Smooth muscle cell (in vitro differentiated cells): Measurements from ENCODE around the gene ATXN2L. TPM values are rescaled to one million over a fixed set of nuclear protein-coding genes. Genes with fewer than 3 reads are reported as not detected.

Source experiments
- DNase-seq: peaks from one replicate; lab custom pipeline; 2025; ENCODE audit not compliant: unreplicated experiment; lab: John Stamatoyannopoulos, UW
- H2AFZ ChIP-seq: fragments of 200-600 bp; sonication (generic); 2 replicates; pipeline ENCODE4 v1.6.0; 2016; ENCODE audit warnings: antibody characterized with exemption, low read depth, mild to moderate bottlenecking
- H3F3A ChIP-seq: fragments of 200-600 bp; sonication (generic); 2 replicates; pipeline ENCODE4 v1.6.0; 2017; ENCODE audit warnings: antibody characterized with exemption, low read depth
- H3K27ac ChIP-seq: fragments of 200-600 bp; sonication (generic); 2 replicates; pipeline ENCODE4 v1.5.1; 2016; ENCODE audit warnings: low read depth, mild to moderate bottlenecking
- H3K27me3 ChIP-seq: fragments of 200-600 bp; sonication (generic); 2 replicates; pipeline ENCODE4 v1.6.1; 2016; ENCODE audit warnings: low read depth, mild to moderate bottlenecking
- H3K36me3 ChIP-seq: fragments of 200-600 bp; sonication (generic); 2 replicates; pipeline ENCODE4 v1.5.1; 2016; ENCODE audit warnings: low read depth
- H3K4me1 ChIP-seq: fragments of 200-600 bp; sonication (generic); 2 replicates; pipeline ENCODE4 v1.5.1; 2016; ENCODE audit warnings: low read depth
- H3K4me2 ChIP-seq: fragments of 200-600 bp; sonication (generic); 2 replicates; pipeline ENCODE4 v1.6.0; 2016; ENCODE audit warnings: mild to moderate bottlenecking
- H3K4me3 ChIP-seq: fragments of 200-600 bp; sonication (generic); 2 replicates; pipeline ENCODE4 v1.5.1; 2016; ENCODE audit warnings: mild to moderate bottlenecking
- H3K79me2 ChIP-seq: fragments of 200-600 bp; sonication (generic); 2 replicates; pipeline ENCODE4 v1.6.0; 2016; ENCODE audit warnings: low read depth, mild to moderate bottlenecking
- H3K9ac ChIP-seq: fragments of 200-600 bp; sonication (generic); 2 replicates; pipeline ENCODE4 v1.6.0; 2016; ENCODE audit warnings: low read depth
- H3K9me3 ChIP-seq: fragments of 200-600 bp; sonication (generic); replicated peaks from 2 replicates; pipeline ENCODE4 v1.5.1; 2016; ENCODE audit warnings: low read depth
- H4K20me1 ChIP-seq: fragments of 200-600 bp; sonication (generic); 2 replicates; pipeline ENCODE4 v1.6.0; 2016; ENCODE audit warnings: low read depth
- WGBS: methylation state at CpG from one replicate; pipeline ENCODE4 v1.1.7; 2016; ENCODE audit warnings: low lambda C conversion rate; 5-methylcytosine and 5-hydroxymethylcytosine counted together
- polyA plus RNA-seq: library from polyadenylated mRNA; unstranded; fragments of >200 nt; fragmentation: Nextera tagmentation; extraction: Ambion mirVana; gene quantifications from 2 replicates; pipeline ENCODE4 v1.2.1, GENCODE V29; 2016
- total RNA-seq: library from RNA; depleted of rRNA; stranded (reverse); fragments of >200 nt; gene quantifications from 2 replicates; pipeline ENCODE4 v1.2.3, GENCODE V29; 2014
- TF ChIP-seq, protein P1 (sequence below): fragments of 200-600 bp; sonication (generic); IDR thresholded peaks from 2 replicates; pipeline ENCODE4 v1.5.1; 2017; ENCODE audit warnings: borderline replicate concordance, mild to moderate bottlenecking, antibody characterized with exemption; ENCODE audit not compliant: insufficient read depth, poor library complexity, severe bottlenecking

Gene ATXN2L
- total and polyA plus RNA-seq, 2 experiments from 2014 or later = 89.3 to 93.3 TPM

DNA sequence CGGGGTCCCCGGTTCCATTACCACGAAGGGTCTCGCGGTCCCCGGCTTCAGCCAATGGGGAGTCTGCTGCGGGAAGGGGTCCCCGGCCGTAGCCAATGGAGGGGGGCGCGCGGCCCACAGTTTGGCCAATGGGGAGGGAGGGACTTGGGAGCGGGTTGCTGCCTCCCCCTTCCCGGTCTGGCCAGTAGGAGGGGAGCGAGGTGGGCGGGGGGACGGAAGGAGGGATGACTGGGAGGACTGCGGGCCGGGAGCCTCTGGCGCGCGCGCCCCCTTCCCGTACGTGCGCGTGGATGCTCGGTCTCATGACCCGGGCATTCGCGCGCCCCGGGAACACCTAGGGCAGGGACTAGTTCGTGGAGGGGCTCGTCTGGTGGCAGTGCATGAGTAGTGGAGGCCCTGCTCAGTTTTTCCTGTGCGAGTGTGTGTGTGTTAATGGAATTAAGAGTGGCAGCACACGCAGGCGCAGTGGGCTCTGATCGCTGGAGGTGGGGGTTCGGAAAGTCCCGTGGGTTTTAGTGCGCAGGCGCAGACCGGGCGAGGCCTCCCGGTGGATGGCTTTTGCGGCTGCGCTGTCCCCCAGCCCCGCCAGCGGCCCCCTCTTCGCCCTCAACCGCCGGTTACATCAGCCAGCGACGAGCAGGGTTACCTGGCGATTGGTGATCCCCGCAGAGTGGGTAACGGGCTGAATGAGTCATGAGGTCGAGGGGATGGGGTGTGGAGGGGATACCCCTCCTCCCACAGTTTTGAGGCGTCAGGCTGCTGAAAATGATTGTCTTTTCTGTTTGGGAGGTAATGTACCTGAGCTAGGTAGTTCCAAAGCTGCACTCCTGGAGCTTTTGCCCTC, 1.3 kb downstream of the ATXN2L start:
- WGBS = under 1% methylated on average over 42 of the region's 60 CpGs
- H2AFZ ChIP-seq = peak overlapping the region; percentile 76
- peaks cover 8% of the 10 kb centered on the region for H3K36me3 ChIP-seq
- peaks cover 45% of the 10 kb centered on the region for H4K20me1 ChIP-seq
- peaks cover 20% of the 10 kb centered on the region for H3K4me1 ChIP-seq
- no peaks in the 10 kb centered on the region for H3K27me3 ChIP-seq
- H3K79me2 ChIP-seq = peaks cover 64% of the 10 kb centered on the region
- H3K9me3 ChIP-seq = no peaks in the 10 kb centered on the region
- DNase-seq = peak; percentile 97
- H3K4me2 ChIP-seq = peak overlapping the region; percentile 91
- peaks cover 9% of the 10 kb centered on the region for H3F3A ChIP-seq
- H3K4me3 ChIP-seq = peak overlapping the region; percentile 100
- peak overlapping the region; percentile 91 for H3K27ac ChIP-seq
- TF ChIP-seq, protein P1, sequence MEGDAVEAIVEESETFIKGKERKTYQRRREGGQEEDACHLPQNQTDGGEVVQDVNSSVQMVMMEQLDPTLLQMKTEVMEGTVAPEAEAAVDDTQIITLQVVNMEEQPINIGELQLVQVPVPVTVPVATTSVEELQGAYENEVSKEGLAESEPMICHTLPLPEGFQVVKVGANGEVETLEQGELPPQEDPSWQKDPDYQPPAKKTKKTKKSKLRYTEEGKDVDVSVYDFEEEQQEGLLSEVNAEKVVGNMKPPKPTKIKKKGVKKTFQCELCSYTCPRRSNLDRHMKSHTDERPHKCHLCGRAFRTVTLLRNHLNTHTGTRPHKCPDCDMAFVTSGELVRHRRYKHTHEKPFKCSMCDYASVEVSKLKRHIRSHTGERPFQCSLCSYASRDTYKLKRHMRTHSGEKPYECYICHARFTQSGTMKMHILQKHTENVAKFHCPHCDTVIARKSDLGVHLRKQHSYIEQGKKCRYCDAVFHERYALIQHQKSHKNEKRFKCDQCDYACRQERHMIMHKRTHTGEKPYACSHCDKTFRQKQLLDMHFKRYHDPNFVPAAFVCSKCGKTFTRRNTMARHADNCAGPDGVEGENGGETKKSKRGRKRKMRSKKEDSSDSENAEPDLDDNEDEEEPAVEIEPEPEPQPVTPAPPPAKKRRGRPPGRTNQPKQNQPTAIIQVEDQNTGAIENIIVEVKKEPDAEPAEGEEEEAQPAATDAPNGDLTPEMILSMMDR = peak; percentile 24
- H3K9ac ChIP-seq = peak overlapping the region; percentile 93

DNA sequence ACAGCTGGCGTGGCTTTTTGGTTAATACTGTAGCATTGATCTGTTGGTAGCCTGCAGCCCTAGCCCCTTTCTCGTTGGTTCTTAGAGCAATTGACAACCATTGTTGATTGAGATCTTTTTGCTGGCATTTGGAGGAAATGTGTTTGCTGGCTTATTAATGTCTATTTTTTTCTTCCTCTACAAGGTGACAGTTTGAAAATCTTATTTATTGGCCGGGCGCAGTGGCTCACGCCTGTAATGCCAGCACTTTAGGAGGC, 1.8 kb downstream of the ATXN2L start:
- peaks cover 20% of the 10 kb centered on the region for H3K4me1 ChIP-seq
- peaks cover 67% of the 10 kb centered on the region for H3K79me2 ChIP-seq
- H3K36me3 ChIP-seq = peaks cover 13% of the 10 kb centered on the region
- DNase-seq = no peak
- peaks cover 9% of the 10 kb centered on the region for H3F3A ChIP-seq
- no peaks in the 10 kb centered on the region for H3K9me3 ChIP-seq
- H3K4me2 ChIP-seq = peak overlapping the region; percentile 91
- H4K20me1 ChIP-seq = peaks cover 50% of the 10 kb centered on the region
- no peak overlapping the region for H2AFZ ChIP-seq
- H3K27ac ChIP-seq = peak overlapping the region; percentile 91
- peak overlapping the region; percentile 93 for H3K9ac ChIP-seq
- no peaks in the 10 kb centered on the region for H3K27me3 ChIP-seq
- WGBS = 45% methylated on average over 5 of the region's 5 CpGs
- TF ChIP-seq, protein P1 = no peak
- H3K4me3 ChIP-seq = peak overlapping the region; percentile 100

DNA sequence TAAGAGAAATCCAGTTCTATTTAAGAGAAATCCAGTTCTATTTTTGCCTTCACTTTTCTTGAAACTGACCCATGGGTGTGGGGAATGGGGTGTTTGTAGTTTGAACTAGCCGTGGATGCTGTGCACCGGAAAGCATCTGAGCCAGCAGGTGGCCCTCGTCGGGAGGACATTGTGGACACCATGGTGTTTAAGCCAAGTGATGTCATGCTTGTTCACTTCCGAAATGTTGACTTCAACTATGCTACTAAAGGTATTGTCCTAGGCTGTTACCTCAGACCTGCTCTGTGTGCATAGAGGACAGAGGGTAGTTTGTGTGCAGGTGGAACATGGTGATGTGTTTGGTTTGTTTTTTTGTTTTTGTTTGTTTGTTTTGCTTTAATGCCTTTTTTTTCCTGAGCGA, 3.3 kb downstream of the ATXN2L start:
- DNase-seq = no peak
- 89% methylated on average over 6 of the region's 6 CpGs for WGBS
- Histone ChIP-seq H3K27ac (no peak overlapping the region), H3K36me3 (peaks cover 16% of the 10 kb centered on the region), H2AFZ (no peak overlapping the region), H3K9ac (no peak overlapping the region), H3K9me3 (no peaks in the 10 kb centered on the region), H4K20me1 (peaks cover 62% of the 10 kb centered on the region), H3K4me3 (peak overlapping the region; percentile 100), H3K79me2 (peaks cover 78% of the 10 kb centered on the region), H3K27me3 (no peaks in the 10 kb centered on the region), H3K4me1 (peaks cover 20% of the 10 kb centered on the region), H3F3A (peaks cover 11% of the 10 kb centered on the region), H3K4me2 (peak overlapping the region; percentile 91)
- TF ChIP-seq, protein P1 = no peak

DNA sequence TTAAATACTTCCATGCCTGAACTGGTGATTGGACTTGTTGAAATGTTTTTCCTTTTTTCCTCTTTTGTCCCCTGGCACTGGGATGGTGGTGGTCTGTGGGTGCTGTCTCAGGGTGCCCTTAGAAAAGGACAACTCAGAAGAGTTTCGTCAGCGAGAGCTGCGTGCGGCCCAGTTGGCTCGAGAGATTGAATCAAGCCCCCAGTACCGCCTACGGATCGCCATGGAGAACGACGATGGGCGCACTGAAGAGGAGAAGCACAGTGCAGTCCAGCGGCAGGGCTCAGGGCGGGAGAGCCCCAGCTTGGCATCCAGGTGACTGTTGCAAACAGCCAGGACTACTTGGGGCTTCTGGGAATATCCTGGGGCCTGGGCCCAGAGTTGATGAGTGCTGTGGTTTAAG, 6.9 kb downstream of the ATXN2L start:
- H4K20me1 ChIP-seq = peaks cover 89% of the 10 kb centered on the region
- DNase-seq = no peak

More for the DNA sequence above, 6.9 kb downstream of the ATXN2L start:
- TF ChIP-seq, protein P1 = no peak
- Histone ChIP-seq H3K9ac (no peak overlapping the region), H3K4me1 (peaks cover 9% of the 10 kb centered on the region), H3K4me2 (no peak overlapping the region), H3K9me3 (no peaks in the 10 kb centered on the region), H3K79me2 (peaks cover 77% of the 10 kb centered on the region), H2AFZ (no peak overlapping the region), H3K27ac (no peak overlapping the region), H3F3A (peaks cover 18% of the 10 kb centered on the region), H3K27me3 (no peaks in the 10 kb centered on the region), H3K36me3 (peaks cover 34% of the 10 kb centered on the region), H3K4me3 (no peak overlapping the region)
- WGBS = 98% methylated on average over 13 of the region's 13 CpGs
